Suprapubic skin (tissue), 4 donors: Measurements from ENCODE around the gene RETREG1. TPM values are rescaled to one million over a fixed set of nuclear protein-coding genes. Genes with fewer than 3 reads are reported as not detected.
"Not testable (repeated sequence)": the region's sequence is repeated elsewhere in the genome, so short reads cannot be mapped to it uniquely, and the experiment has no call there.

Source experiments
- DNase-seq, 2 donors: peaks; one replicate each; pipeline ENCODE4 v3.0.0-alpha.2; 2019; ENCODE audit warnings: low spot score in 2 of 2
- H3K27ac ChIP-seq: fragments of 200-600 bp; sonication (generic); one replicate; pipeline ENCODE4 v1.5.1; 2019
- H3K27me3 ChIP-seq: fragments of 200-600 bp; sonication (generic); one replicate; pipeline ENCODE4 v1.5.1; 2019
- H3K36me3 ChIP-seq: fragments of 200-600 bp; sonication (generic); one replicate; pipeline ENCODE4 v1.5.1; 2019
- H3K4me1 ChIP-seq: fragments of 200-600 bp; sonication (generic); one replicate; pipeline ENCODE4 v1.5.1; 2019
- H3K4me3 ChIP-seq: fragments of 200-600 bp; sonication (generic); one replicate; pipeline ENCODE4 v1.5.1; 2019; ENCODE audit warnings: mild to moderate bottlenecking
- H3K9me3 ChIP-seq: fragments of 200-600 bp; sonication (generic); one replicate; pipeline ENCODE4 v1.5.1; 2019
- EP300 ChIP-seq: sonication (generic); formaldehyde crosslinking; IDR thresholded peaks from one replicate; pipeline ENCODE4 v1.6.1; 2017; ENCODE audit warnings: antibody characterized with exemption
- POLR2A ChIP-seq, 2 donors: fragments of 450-650 bp; IDR thresholded peaks; one replicate each; pipeline ENCODE4 v1.6.1; 2017; ENCODE audit warnings: antibody characterized with exemption in 2 of 2, mild to moderate bottlenecking in 2 of 2, moderate library complexity in 2 of 2
- POLR2AphosphoS5 ChIP-seq, 3 donors: sonication (generic); formaldehyde crosslinking; IDR thresholded peaks; one replicate each; pipeline ENCODE4 v1.6.1; 2017; ENCODE audit warnings: antibody characterized with exemption in 3 of 3
- WGBS: methylation state at CpG from one replicate; pipeline ENCODE4 v1.1.5; 2018; 5-methylcytosine and 5-hydroxymethylcytosine counted together
- total RNA-seq, 4 donors: library from RNA; depleted of rRNA; stranded (reverse); fragments of >200 nt; gene quantifications; one replicate each; pipeline ENCODE4 v1.1.0, GENCODE V29; 2016
- TF ChIP-seq, protein P1 (sequence below), 2 donors: fragments of 200-600 bp in 1 of 2; fragments of 450-650 bp in 1 of 2; sonication (generic) in 1 of 2; IDR thresholded peaks; one replicate each; pipeline ENCODE4 v1.5.1; 2016 to 2019; ENCODE audit warnings: antibody characterized with exemption in 2 of 2, mild to moderate bottlenecking in 1 of 2, moderate library complexity in 1 of 2

Gene RETREG1
- total RNA-seq, 4 donors from 2014 or later: 24.7 to 47.3 (median 31.4) TPM

- no peak for DNase-seq
- Histone ChIP-seq H3K9me3 (no peaks in the 10 kb centered on the region), H3K4me3 (no peak overlapping the region), H3K4me1 (peaks cover 12% of the 10 kb centered on the region), H3K27me3 (no peaks in the 10 kb centered on the region), H3K27ac (no peak overlapping the region), H3K36me3 (no peaks in the 10 kb centered on the region)
- TF ChIP-seq POLR2A (IDR thresholded peaks at IDR 0.05) (no peak), POLR2AphosphoS5 (IDR thresholded peaks at IDR 0.05) (no peak), EP300 (no peak)
- TF ChIP-seq, protein P1, sequence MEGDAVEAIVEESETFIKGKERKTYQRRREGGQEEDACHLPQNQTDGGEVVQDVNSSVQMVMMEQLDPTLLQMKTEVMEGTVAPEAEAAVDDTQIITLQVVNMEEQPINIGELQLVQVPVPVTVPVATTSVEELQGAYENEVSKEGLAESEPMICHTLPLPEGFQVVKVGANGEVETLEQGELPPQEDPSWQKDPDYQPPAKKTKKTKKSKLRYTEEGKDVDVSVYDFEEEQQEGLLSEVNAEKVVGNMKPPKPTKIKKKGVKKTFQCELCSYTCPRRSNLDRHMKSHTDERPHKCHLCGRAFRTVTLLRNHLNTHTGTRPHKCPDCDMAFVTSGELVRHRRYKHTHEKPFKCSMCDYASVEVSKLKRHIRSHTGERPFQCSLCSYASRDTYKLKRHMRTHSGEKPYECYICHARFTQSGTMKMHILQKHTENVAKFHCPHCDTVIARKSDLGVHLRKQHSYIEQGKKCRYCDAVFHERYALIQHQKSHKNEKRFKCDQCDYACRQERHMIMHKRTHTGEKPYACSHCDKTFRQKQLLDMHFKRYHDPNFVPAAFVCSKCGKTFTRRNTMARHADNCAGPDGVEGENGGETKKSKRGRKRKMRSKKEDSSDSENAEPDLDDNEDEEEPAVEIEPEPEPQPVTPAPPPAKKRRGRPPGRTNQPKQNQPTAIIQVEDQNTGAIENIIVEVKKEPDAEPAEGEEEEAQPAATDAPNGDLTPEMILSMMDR (IDR thresholded peaks at IDR 0.05): no peak
Observed at GRCh38 chr5:16483361-16483760, 133.4 kb downstream of the RETREG1 start.

DNA sequence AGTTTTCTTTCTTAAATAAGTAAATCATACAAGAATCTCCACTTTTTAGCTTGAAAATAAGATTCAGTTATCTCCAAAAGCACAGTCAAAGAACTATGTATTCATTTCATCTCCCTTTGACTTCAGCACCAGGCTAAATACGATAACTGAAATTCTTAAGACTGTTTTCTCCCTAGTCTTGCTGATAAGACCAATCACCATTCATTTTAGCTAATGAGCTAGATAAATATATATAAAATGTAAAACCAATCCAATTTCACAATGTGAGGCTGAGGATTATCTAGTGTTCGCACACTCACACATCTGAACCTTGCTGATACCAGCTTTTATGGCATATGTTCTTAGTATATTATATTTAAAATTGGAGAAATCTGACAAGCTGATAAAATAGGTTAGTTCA is 133.9 kb downstream of the RETREG1 start:
- no peak overlapping the region for H3K4me3 ChIP-seq
- no peaks in the 10 kb centered on the region for H3K36me3 ChIP-seq
- H3K9me3 ChIP-seq: no peaks in the 10 kb centered on the region
- WGBS: 92% methylated on average over 2 of the region's 2 CpGs
- DNase-seq: no peak
- H3K4me1 ChIP-seq: peaks cover 12% of the 10 kb centered on the region
- no peak for TF ChIP-seq POLR2AphosphoS5 (IDR thresholded peaks at IDR 0.05)
- TF ChIP-seq, protein P1 (IDR thresholded peaks at IDR 0.05): no peak
- TF ChIP-seq EP300: no peak
- no peak for TF ChIP-seq POLR2A (IDR thresholded peaks at IDR 0.05)
- H3K27ac ChIP-seq: no peak overlapping the region
- H3K27me3 ChIP-seq: no peaks in the 10 kb centered on the region

GRCh38 chr5:16480821-16481538 is 135.8 kb downstream of the RETREG1 start:
- H3K27ac ChIP-seq: no peak overlapping the region
- 79% methylated on average over 6 of the region's 6 CpGs for WGBS
- TF ChIP-seq POLR2A (IDR thresholded peaks at IDR 0.05) (no peak), POLR2AphosphoS5 (IDR thresholded peaks at IDR 0.05) (no peak), EP300 (no peak)
- TF ChIP-seq, protein P1 (IDR thresholded peaks at IDR 0.05): no peak

GRCh38 chr5:16480144-16480543 is 136.7 kb downstream of the RETREG1 start:
- TF ChIP-seq EP300: no peak
- TF ChIP-seq POLR2AphosphoS5 (IDR thresholded peaks at IDR 0.05): no peak
- TF ChIP-seq, protein P1 (IDR thresholded peaks at IDR 0.05): no peak
- TF ChIP-seq POLR2A (IDR thresholded peaks at IDR 0.05): no peak
- Histone ChIP-seq H3K27me3 (no peaks in the 10 kb centered on the region), H3K9me3 (no peaks in the 10 kb centered on the region), H3K4me3 (no peak overlapping the region), H3K4me1 (peaks cover 12% of the 10 kb centered on the region), H3K27ac (no peak overlapping the region), H3K36me3 (no peaks in the 10 kb centered on the region)
- DNase-seq: no peak

More at GRCh38 chr5:16480821-16481538, 135.8 kb downstream of the RETREG1 start:
- Histone ChIP-seq H3K4me3 (no peak overlapping the region), H3K4me1 (peaks cover 12% of the 10 kb centered on the region), H3K27me3 (no peaks in the 10 kb centered on the region), H3K9me3 (no peaks in the 10 kb centered on the region), H3K36me3 (no peaks in the 10 kb centered on the region)
- DNase-seq: no peak

DNA sequence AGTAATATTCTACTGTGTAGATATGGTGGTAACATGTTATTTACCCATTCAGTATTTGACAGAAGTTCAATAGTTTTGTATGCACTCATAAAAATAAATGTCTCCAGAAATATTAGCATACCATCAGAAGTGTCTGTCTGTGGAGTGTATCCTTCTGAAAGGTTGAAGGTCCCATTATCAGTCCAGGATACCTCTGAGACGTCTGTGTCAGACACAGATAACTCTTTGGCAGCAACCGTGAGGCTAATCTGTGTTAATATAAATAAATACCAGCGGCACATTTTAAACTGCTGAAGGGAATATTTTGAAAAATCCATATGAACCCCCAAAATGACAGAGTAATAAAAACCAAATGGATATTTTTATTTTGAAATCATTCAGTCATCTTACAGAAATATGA is 139.3 kb downstream of the RETREG1 start:
- TF ChIP-seq POLR2A (IDR thresholded peaks at IDR 0.05): no peak
- TF ChIP-seq EP300: no peak
- TF ChIP-seq POLR2AphosphoS5 (IDR thresholded peaks at IDR 0.05): no peak
- TF ChIP-seq, protein P1 (IDR thresholded peaks at IDR 0.05): no peak
- no peaks in the 10 kb centered on the region for H3K36me3 ChIP-seq
- WGBS: 81% methylated on average over 3 of the region's 3 CpGs
- no peak for DNase-seq
- no peak overlapping the region for H3K27ac ChIP-seq
- H3K4me1 ChIP-seq: no peaks in the 10 kb centered on the region
- no peak overlapping the region for H3K4me3 ChIP-seq
- H3K9me3 ChIP-seq: no peaks in the 10 kb centered on the region
- no peaks in the 10 kb centered on the region for H3K27me3 ChIP-seq

- H3K27me3 ChIP-seq, H3K4me3 ChIP-seq, H3K9me3 ChIP-seq, H3K36me3 ChIP-seq, H3K4me1 ChIP-seq, DNase-seq, H3K27ac ChIP-seq: not testable (repeated sequence)
- WGBS: 95% methylated on average over 3 of the region's 3 CpGs
Observed at GRCh38 chr5:16476417-16476816, 140.4 kb downstream of the RETREG1 start.
